Retinal pigment epithelial cell (primary cell): ENCODE data around the gene SMCHD1.

Experiments used
- DNase-seq: peaks from one replicate; pipeline ENCODE4 v3.0.0-alpha.2; 2010; ENCODE audit warnings: low read depth
- H3K4me3 ChIP-seq: 2 replicates; pipeline ENCODE4 v1.5.1; 2011; ENCODE audit warnings: mild to moderate bottlenecking, low read length, control low read depth, moderate library complexity
- CTCF ChIP-seq: conservative IDR thresholded peaks from 2 replicates; pipeline ENCODE4 v1.5.1; 2011; ENCODE audit warnings: low read depth, low read length, control low read depth, inconsistent platforms

Gene SMCHD1

GRCh38 chr18:2625217-2625616 lies 30.3 kb upstream of the SMCHD1 start:
- no peak overlapping the region for H3K4me3 ChIP-seq
- DNase-seq = no peak
- no peak for TF ChIP-seq CTCF

GRCh38 chr18:2627821-2628276 lies 27.7 kb upstream of the SMCHD1 start:
- DNase-seq = no peak
- H3K4me3 ChIP-seq = no peak overlapping the region
- no peak for TF ChIP-seq CTCF

- H3K4me3 ChIP-seq = no peak overlapping the region
- no peak for DNase-seq
- no peak for TF ChIP-seq CTCF
Measured at GRCh38 chr18:2629003-2629402, 26.5 kb upstream of the SMCHD1 start.

GRCh38 chr18:2635586-2635985 lies 19.9 kb upstream of the SMCHD1 start:
- H3K4me3 ChIP-seq = no peak overlapping the region

GRCh38 chr18:2636126-2636631 lies 19.3 kb upstream of the SMCHD1 start:
- H3K4me3 ChIP-seq = no peak overlapping the region
- no peak for DNase-seq
- no peak for TF ChIP-seq CTCF

More at GRCh38 chr18:2635586-2635985, 19.9 kb upstream of the SMCHD1 start:
- no peak for TF ChIP-seq CTCF
- no peak for DNase-seq

GRCh38 chr18:2641638-2642037 lies 13.9 kb upstream of the SMCHD1 start:
- no peak for DNase-seq
- H3K4me3 ChIP-seq = no peak overlapping the region
- TF ChIP-seq CTCF = no peak

GRCh38 chr18:2642771-2643170 lies 12.8 kb upstream of the SMCHD1 start:
- no peak overlapping the region for H3K4me3 ChIP-seq
- TF ChIP-seq CTCF = no peak
- no peak for DNase-seq
